Liver (tissue), 9 donors: ENCODE measurements around the gene ABHD17C. TPM values are rescaled to one million over a fixed set of nuclear protein-coding genes. Genes with fewer than 3 reads are reported as not detected.

Source experiments
- DNase-seq: peaks from one replicate; pipeline ENCODE4 v3.0.0-alpha.2; 2017; ENCODE audit warnings: low spot score
- H3K27ac ChIP-seq, 2 donors: one replicate each; pipeline ENCODE4 v1.7.0; 2013; ENCODE audit warnings: inconsistent platforms in 2 of 2, low read length in 2 of 2, control low read depth in 1 of 2, low read depth in 1 of 2, mild to moderate bottlenecking in 1 of 2
- H3K27me3 ChIP-seq, 4 donors: one replicate each; pipeline versions ENCODE4 v1.6.1 to v1.7.0; 2013; ENCODE audit warnings: low read length in 3 of 4, inconsistent platforms in 1 of 4, mild to moderate bottlenecking in 1 of 4, moderate library complexity in 1 of 4; ENCODE audit not compliant: control insufficient read depth in 4 of 4, insufficient read depth in 4 of 4
- H3K36me3 ChIP-seq, 4 donors: one replicate each; pipeline versions ENCODE4 v1.6.1 to v1.7.0; 2013; ENCODE audit warnings: low read length in 3 of 4, mild to moderate bottlenecking in 3 of 4, low read depth in 1 of 4, moderate library complexity in 1 of 4; ENCODE audit not compliant: control insufficient read depth in 4 of 4, insufficient read depth in 3 of 4
- H3K4me1 ChIP-seq, 4 donors: one replicate each; pipeline versions ENCODE4 v1.6.1 to v1.7.0; 2013; ENCODE audit warnings: low read length in 3 of 4, mild to moderate bottlenecking in 3 of 4, moderate library complexity in 1 of 4; ENCODE audit not compliant: control insufficient read depth in 4 of 4, insufficient read depth in 4 of 4
- H3K4me3 ChIP-seq, 3 donors: one replicate each; pipeline versions ENCODE4 v1.6.1 to v1.7.0; 2013; ENCODE audit warnings: low read length in 3 of 3, control low read depth in 1 of 3, low read depth in 1 of 3, mild to moderate bottlenecking in 1 of 3
- H3K9ac ChIP-seq, 2 donors: one replicate each; pipeline ENCODE4 v1.7.0; 2013; ENCODE audit warnings: low read length in 2 of 2, mild to moderate bottlenecking in 2 of 2, moderate library complexity in 2 of 2, control low read depth in 1 of 2, low read depth in 1 of 2
- H3K9me3 ChIP-seq, 4 donors: one replicate each; pipeline versions ENCODE4 v1.6.1 to v1.7.0; 2013; ENCODE audit warnings: low read length in 3 of 4; ENCODE audit not compliant: control insufficient read depth in 4 of 4
- ATF3 ChIP-seq: IDR thresholded peaks from 2 replicates; pipeline ENCODE4 v1.6.1; 2016; ENCODE audit warnings: antibody characterized with exemption
- CTCF ChIP-seq: fragments of 150-350 bp; IDR thresholded peaks from 2 replicates; pipeline ENCODE4 v1.5.1; 2017; ENCODE audit warnings: improper control_type of control experiment, low read depth, low read length; ENCODE audit not compliant: missing input control
- EGR1 ChIP-seq, 2 donors: IDR thresholded peaks; 2 replicates each; pipeline ENCODE4 v1.6.1; 2016 to 2018; ENCODE audit warnings: antibody characterized with exemption in 2 of 2, low read depth in 2 of 2
- FOXA1 ChIP-seq: IDR thresholded peaks from 2 replicates; pipeline ENCODE4 v1.6.1; 2016; ENCODE audit warnings: antibody characterized with exemption
- FOXA2 ChIP-seq: IDR thresholded peaks from 2 replicates; pipeline ENCODE4 v1.6.1; 2016; ENCODE audit warnings: antibody characterized with exemption
- HNF4A ChIP-seq, 2 donors: conservative IDR thresholded peaks; 2 replicates each; pipeline ENCODE4 v1.6.1; 2016; ENCODE audit warnings: antibody characterized with exemption in 2 of 2, mild to moderate bottlenecking in 2 of 2
- HNF4G ChIP-seq: IDR thresholded peaks from 2 replicates; pipeline ENCODE4 v1.6.1; 2016; ENCODE audit warnings: antibody characterized with exemption
- JUND ChIP-seq, 2 donors: IDR thresholded peaks; 2 replicates each; pipeline ENCODE4 v1.6.1; 2016; ENCODE audit warnings: antibody characterized with exemption in 2 of 2
- REST ChIP-seq: IDR thresholded peaks from 2 replicates; pipeline ENCODE4 v1.6.1; 2016; ENCODE audit warnings: antibody characterized with exemption, mild to moderate bottlenecking
- RXRA ChIP-seq, 2 donors: IDR thresholded peaks; 2 replicates each; pipeline ENCODE4 v1.6.1; 2017 to 2018; ENCODE audit warnings: antibody characterized with exemption in 2 of 2, mild to moderate bottlenecking in 1 of 2
- SP1 ChIP-seq: IDR thresholded peaks from 2 replicates; pipeline ENCODE4 v1.6.1; 2018; ENCODE audit warnings: antibody characterized with exemption, mild to moderate bottlenecking
- TAF1 ChIP-seq: conservative IDR thresholded peaks from 2 replicates; pipeline ENCODE4 v1.6.1; 2016; ENCODE audit warnings: antibody characterized with exemption, mild to moderate bottlenecking
- YY1 ChIP-seq: IDR thresholded peaks from 2 replicates; pipeline ENCODE4 v1.6.1; 2016; ENCODE audit warnings: antibody characterized with exemption, mild to moderate bottlenecking
- ZBTB33 ChIP-seq: IDR thresholded peaks from 2 replicates; pipeline ENCODE4 v1.6.1; 2016; ENCODE audit warnings: antibody characterized with exemption
- WGBS: extraction: QIAGEN DNeasy Blood & Tissue Kit; methylation state at CpG from one replicate; pipeline ENCODE4 v1.1.7; 2013; 5-methylcytosine and 5-hydroxymethylcytosine counted together
- polyA plus RNA-seq, 2 donors: library from polyadenylated mRNA; stranded (reverse) in 1 of 2; unstranded in 1 of 2; fragments of 200-250 nt in 1 of 2; fragments of >200 nt in 1 of 2; fragmentation: Nextera tagmentation in 1 of 2; extraction: Ambion mirVana in 1 of 2; gene quantifications; one replicate each; pipeline versions ENCODE4 v1.2.1 to v1.2.3, GENCODE V29; 2013 to 2015
- total RNA-seq, 2 donors: library from RNA; depleted of rRNA; stranded (reverse); fragments of >200 nt; gene quantifications; one replicate each; pipeline ENCODE4 v1.2.3, GENCODE V29; 2014
- donor health status: healthy.
- donor health status: healthy.
- donor health status: healthy.
- donor health status: healthy.
- donor health status: healthy.

Gene ABHD17C
- total and polyA plus RNA-seq, 4 donors: 0.79 to 3.0 (median 2.0) TPM

- TF ChIP-seq ZBTB33: no peak
- no peak for TF ChIP-seq HNF4A (conservative IDR thresholded peaks at IDR 0.05)
- no peak for TF ChIP-seq FOXA1
- no peak for TF ChIP-seq JUND (IDR thresholded peaks at IDR 0.05)
- no peak for TF ChIP-seq RXRA (IDR thresholded peaks at IDR 0.05)
- TF ChIP-seq ATF3: no peak
- TF ChIP-seq EGR1 (IDR thresholded peaks at IDR 0.05; ENCODE audit: low read depth in 2 of 2): no peak
- no peak for TF ChIP-seq FOXA2
- TF ChIP-seq HNF4G: no peak
These were observed 58.1 kb downstream of the ABHD17C start (continued) for GRCh38 chr15:80753161-80753560.

- Histone ChIP-seq H3K4me1 (peaks cover 0 to 10% (median 5%) of the 10 kb centered on the region in 4 donors), H3K27me3 (no peaks in the 10 kb centered on the region), H3K9me3 (no peaks in the 10 kb centered on the region), H3K9ac (no peak overlapping the region), H3K4me3 (no peak overlapping the region), H3K36me3 (peaks cover 0 to 1% (median 0%) of the 10 kb centered on the region in 4 donors), H3K27ac (no peak overlapping the region)
- TF ChIP-seq SP1 (no peak), FOXA2 (no peak), TAF1 (no peak), HNF4G (no peak), YY1 (no peak), CTCF (no peak), FOXA1 (no peak)
- DNase-seq: no peak
- WGBS: 93% methylated on average over 8 of the region's 8 CpGs
These were observed 58.9 kb downstream of the ABHD17C start for GRCh38 chr15:80754014-80754413.

- TF ChIP-seq FOXA1 (no peak), REST (no peak), TAF1 (no peak), JUND (IDR thresholded peaks at IDR 0.05) (no peak), RXRA (IDR thresholded peaks at IDR 0.05) (no peak)
- Histone ChIP-seq H3K27me3 (no peaks in the 10 kb centered on the region), H3K27ac (no peak overlapping the region), H3K9me3 (no peaks in the 10 kb centered on the region), H3K9ac (no peak overlapping the region), H3K4me1 (peaks cover 0 to 10% (median 5%) of the 10 kb centered on the region in 4 donors), H3K36me3 (peaks cover 0 to 1% (median 0%) of the 10 kb centered on the region in 4 donors), H3K4me3 (no peak overlapping the region)
- WGBS: 83% methylated on average over 3 of the region's 3 CpGs
- no peak for DNase-seq
These were observed 60.8 kb downstream of the ABHD17C start for GRCh38 chr15:80755885-80756284.
